ENCODE data around the gene SAP30BP. TPM values are rescaled to one million over a fixed set of nuclear protein-coding genes. Genes with fewer than 3 reads are reported as not detected.

The SAP30BP gene
- total and polyA plus RNA-seq, 8 donors: 58.9 to 111 (median 101) TPM

- DNase-seq (peak; percentile 18 to 93 (median 73)), ATAC-seq (peak; percentile 93)
- intact Hi-C loops (cut with DNase I): no loop called here
- Histone ChIP-seq H3K4me3 (peak within 1 kb of the TSS; percentile 37 to 43), H3K9me3 (no peaks in the 10 kb centered on the region), H3K27me3 (peaks cover 12 to 48% of the 10 kb centered on the region in 2 donors), H3K36me3 (no peaks in the 10 kb centered on the region), H3K4me1 (peaks cover 5 to 22% of the 10 kb centered on the region in 2 donors), H3K27ac (peak within 1 kb of the TSS; percentile 76 to 81)
- no peak for TF ChIP-seq CTCF (IDR thresholded peaks at IDR 0.05)
Observed at GRCh38 chr17:75720656-75721462, 53.7 kb downstream of the SAP30BP start, which contains the start of gene ITGB4. Gene ITGB4 (plus strand): TSS chr17:75721459. CDS start chr17:75724704, 3,245 bp downstream.

GRCh38 chr17:75721463-75722011, 54.4 kb downstream of the SAP30BP start:
- H3K27me3 ChIP-seq: peaks cover 12 to 45% of the 10 kb centered on the region in 2 donors
- peaks cover 5 to 22% of the 10 kb centered on the region in 2 donors for H3K4me1 ChIP-seq
- intact Hi-C loops (cut with DNase I): no loop called here
- peak overlapping the region; percentile 15 to 76 for H3K27ac ChIP-seq
- no peaks in the 10 kb centered on the region for H3K9me3 ChIP-seq
- no peaks in the 10 kb centered on the region for H3K36me3 ChIP-seq
- H3K4me3 ChIP-seq: peak overlapping the region; percentile 37 to 43
- DNase-seq (no peak), ATAC-seq (peak; percentile 20)
- TF ChIP-seq CTCF (IDR thresholded peaks at IDR 0.05): no peak

GRCh38 chr17:75722076-75722475, 54.9 kb downstream of the SAP30BP start:
- intact Hi-C loops (cut with DNase I): no loop called here
- H3K27ac ChIP-seq: peak overlapping the region; percentile 15 to 76
- H3K36me3 ChIP-seq: peaks cover 0 to under 1% of the 10 kb centered on the region in 2 donors
- ATAC-seq (peak; percentile 4), DNase-seq (no peak)
- H3K27me3 ChIP-seq: peaks cover 12 to 42% of the 10 kb centered on the region in 2 donors
- H3K4me1 ChIP-seq: peaks cover 5 to 22% of the 10 kb centered on the region in 2 donors
- no peaks in the 10 kb centered on the region for H3K9me3 ChIP-seq
- TF ChIP-seq CTCF (IDR thresholded peaks at IDR 0.05): no peak
- peak overlapping the region; percentile 37 to 43 for H3K4me3 ChIP-seq

GRCh38 chr17:75722542-75723095, 55.5 kb downstream of the SAP30BP start:
- Histone ChIP-seq H3K27me3 (peaks cover 12 to 42% of the 10 kb centered on the region in 2 donors), H3K4me3 (no peak overlapping the region), H3K4me1 (peaks cover 5 to 22% of the 10 kb centered on the region in 2 donors), H3K27ac (peak overlapping the region in 1 of 2 donors; percentile 76), H3K9me3 (no peaks in the 10 kb centered on the region), H3K36me3 (peaks cover 0 to 6% of the 10 kb centered on the region in 2 donors)
- no peak for TF ChIP-seq CTCF (IDR thresholded peaks at IDR 0.05)
- ATAC-seq (no peak), DNase-seq (no peak)
- intact Hi-C loops (cut with DNase I): no loop called here
